B cell (primary cell): Measurements from ENCODE around the gene RGS7. TPM values are rescaled to one million over a fixed set of nuclear protein-coding genes. Genes with fewer than 3 reads are reported as not detected.

ENCODE experiments used
- ATAC-seq: fragments of 200-7000 bp; cut with Tn5 transposase; one replicate; pipeline ENCODE4 v1.10.0; 2021; ENCODE audit warnings: low read depth, mild to moderate bottlenecking, moderate number of reproducible peaks, moderate library complexity
- CTCF ChIA-PET: fragments of 350-600 bp; sonication (Branson Sonifier 250); formaldehyde crosslinking; loops from one replicate; lab custom pipeline; 2021; ENCODE audit warnings: antibody characterized with exemption, inconsistent platforms; lab: Charles Lee
- POLR2A ChIA-PET: fragments of 350-600 bp; sonication (Branson Sonifier 250); formaldehyde crosslinking; loops from one replicate; lab custom pipeline; 2021; ENCODE audit warnings: antibody characterized with exemption; lab: Charles Lee
- DNase-seq: peaks from one replicate; pipeline ENCODE4 v3.0.0; 2013
- H2AFZ ChIP-seq: 2 replicates; pipeline ENCODE4 v1.6.1; 2012; ENCODE audit warnings: mild to moderate bottlenecking, low read depth, low read length; ENCODE audit not compliant: insufficient read depth, poor library complexity, severe bottlenecking
- H3K27ac ChIP-seq, 2 donors: 1 replicate in 1 of 2; 2 replicates in 1 of 2; pipeline ENCODE4 v1.5.1; 2012 to 2013; ENCODE audit warnings: low read length in 2 of 2, mild to moderate bottlenecking in 2 of 2, moderate library complexity in 1 of 2
- H3K27me3 ChIP-seq, 4 experiments: fragments of 200-600 bp in 1 of 4; sonication (generic) in 1 of 4; replicated peaks in 1 of 4; 1 replicate in 2 of 4; 2 replicates in 2 of 4; pipeline versions ENCODE4 v1.6.1 to v1.7.0; 2013 to 2016; ENCODE audit warnings: low read length in 3 of 4, mild to moderate bottlenecking in 2 of 4, mixed read lengths in 1 of 4, moderate library complexity in 1 of 4; ENCODE audit not compliant: insufficient read depth in 4 of 4, control insufficient read depth in 3 of 4; ENCODE audit errors: control extremely low read depth in 1 of 4
- H3K36me3 ChIP-seq, 2 experiments: replicated peaks in 1 of 2; 1 replicate in 1 of 2; 2 replicates in 1 of 2; pipeline versions ENCODE4 v1.6.1 to v1.7.1; 2013; ENCODE audit warnings: low read length in 1 of 2; ENCODE audit not compliant: insufficient read depth in 2 of 2, control insufficient read depth in 1 of 2; ENCODE audit errors: control extremely low read depth in 1 of 2, extremely low read depth in 1 of 2
- H3K4me1 ChIP-seq, 2 donors: fragments of 200-600 bp in 1 of 2; sonication (generic) in 1 of 2; 1 replicate in 1 of 2; 2 replicates in 1 of 2; pipeline versions ENCODE4 v1.5.1 to v1.6.1; 2013 to 2017; ENCODE audit warnings: low read length in 2 of 2; ENCODE audit not compliant: control insufficient read depth in 2 of 2, insufficient read depth in 2 of 2
- H3K4me2 ChIP-seq: replicated peaks from 2 replicates; pipeline ENCODE3; 2012; ENCODE audit warnings: mild to moderate bottlenecking, low read depth, low read length; ENCODE audit not compliant: poor library complexity, severe bottlenecking
- H3K4me3 ChIP-seq, 5 experiments: fragments of 200-600 bp in 1 of 5; sonication (generic) in 1 of 5; 1 replicate in 3 of 5; 2 replicates in 2 of 5; pipeline versions ENCODE4 v1.5.1 to v1.7.0; 2011 to 2016; ENCODE audit warnings: low read length in 4 of 5, mild to moderate bottlenecking in 4 of 5, low read depth in 2 of 5, control low read depth in 1 of 5, moderate library complexity in 1 of 5; ENCODE audit not compliant: insufficient read depth in 1 of 5; ENCODE audit errors: control extremely low read depth in 1 of 5, extremely low read depth in 1 of 5
- H3K79me2 ChIP-seq: fragments of 200-600 bp; sonication (generic); one replicate; pipeline ENCODE4 v1.6.0; 2016; ENCODE audit warnings: low read length; ENCODE audit not compliant: control insufficient read depth, insufficient read depth
- H3K9ac ChIP-seq: fragments of 200-600 bp; sonication (generic); 2 replicates; pipeline ENCODE4 v1.6.1; 2017; ENCODE audit warnings: mild to moderate bottlenecking, low read length, moderate library complexity
- H3K9me3 ChIP-seq, 3 donors: one replicate each; pipeline versions ENCODE4 v1.6.1 to v1.7.1; 2013; ENCODE audit warnings: low read length in 2 of 3; ENCODE audit not compliant: control insufficient read depth in 2 of 3, insufficient read depth in 1 of 3; ENCODE audit errors: control extremely low read depth in 1 of 3
- H4K20me1 ChIP-seq: 2 replicates; pipeline ENCODE4 v1.6.0; 2012; ENCODE audit warnings: mild to moderate bottlenecking, low read length; ENCODE audit not compliant: insufficient read depth, control insufficient read depth, poor library complexity, severe bottlenecking
- H3K27ac Mint-ChIP-seq: one replicate; pipeline ENCODE4 v1.8.0; 2021; ENCODE audit warnings: mixed read lengths
- H3K27me3 Mint-ChIP-seq: one replicate; pipeline ENCODE4 v1.8.0; 2021; ENCODE audit warnings: mixed read lengths
- H3K4me1 Mint-ChIP-seq: one replicate; pipeline ENCODE4 v1.8.0; 2021; ENCODE audit warnings: mixed read lengths
- H3K4me3 Mint-ChIP-seq: one replicate; pipeline ENCODE4 v1.8.0; 2021; ENCODE audit warnings: mixed read lengths
- H3K9me3 Mint-ChIP-seq: one replicate; pipeline ENCODE4 v1.8.0; 2022; ENCODE audit warnings: mixed read lengths; ENCODE audit not compliant: insufficient read depth
- CTCF ChIP-seq: fragments of 200-600 bp; IDR thresholded peaks from one replicate; pipeline ENCODE4 v1.8.0; 2022; ENCODE audit warnings: antibody characterized with exemption, mild to moderate bottlenecking
- EZH2 ChIP-seq: IDR thresholded peaks from 2 replicates; pipeline ENCODE4 v1.6.1; 2012; ENCODE audit warnings: borderline replicate concordance, low read depth, mild to moderate bottlenecking, moderate library complexity, low read length; ENCODE audit not compliant: insufficient read depth, poor library complexity, severe bottlenecking
- WGBS: methylation state at CpG from one replicate; pipeline ENCODE4 v1.1.5; 2013; ENCODE audit warnings: missing lambda C conversion rate; ENCODE audit not compliant: insufficient coverage; 5-methylcytosine and 5-hydroxymethylcytosine counted together
- intact Hi-C: fragments of 100-400 bp; cut with micrococcal nuclease; formaldehyde crosslinking; loops from one replicate; pipeline ENCODE4 v1.10.0; 2022
- polyA plus RNA-seq: library from polyadenylated mRNA; depleted of rRNA; stranded (reverse); fragments of >200 nt; gene quantifications from 2 replicates; pipeline ENCODE4 v1.2.3, GENCODE V29; 2012
- total RNA-seq, 2 donors: library from RNA; stranded (reverse); fragments of 120-200 nt in 1 of 2; gene quantifications; 1 replicate in 1 of 2; 2 replicates in 1 of 2; pipeline versions ENCODE4 v1.2.3 to v1.2.4, GENCODE V29; 2013 to 2022

The RGS7 gene
- total and polyA plus RNA-seq, 2 donors (not counting 1 experiment from before 2014, with no cell fraction given): 0.15 to 1.8 TPM

GRCh38 chr1:241138248-241138647 lies 218.8 kb downstream of the RGS7 start:
- H3K27ac ChIP-seq: no peak overlapping the region
- H3K4me3 Mint-ChIP-seq: no peak overlapping the region
- 94% methylated on average over 2 of the region's 4 CpGs for WGBS
- H3K36me3 ChIP-seq: no peaks in the 10 kb centered on the region
- no peak overlapping the region for H3K9ac ChIP-seq
- ChIA-PET POLR2A (no interaction called here), CTCF (no interaction called here)
- no peak overlapping the region for H3K4me3 ChIP-seq
- H2AFZ ChIP-seq: no peak overlapping the region
- H3K27ac Mint-ChIP-seq: no peak overlapping the region
- no peaks in the 10 kb centered on the region for H3K4me1 ChIP-seq
- H3K27me3 ChIP-seq: no peaks in the 10 kb centered on the region
- DNase-seq: no peak
- no peak overlapping the region for H3K4me2 ChIP-seq
- no peaks in the 10 kb centered on the region for H3K27me3 Mint-ChIP-seq
- no peak for TF ChIP-seq EZH2
- TF ChIP-seq CTCF: no peak
- no peaks in the 10 kb centered on the region for H4K20me1 ChIP-seq
- no peaks in the 10 kb centered on the region for H3K79me2 ChIP-seq
- H3K9me3 Mint-ChIP-seq: no peaks in the 10 kb centered on the region
- peaks cover 0 to 9% (median 0%) of the 10 kb centered on the region in 3 donors for H3K9me3 ChIP-seq
- H3K4me1 Mint-ChIP-seq: no peaks in the 10 kb centered on the region
- no peak for ATAC-seq
- intact Hi-C loops: no loop called here

- TF ChIP-seq EZH2 (no peak), CTCF (no peak)
- Histone ChIP-seq H4K20me1 (no peaks in the 10 kb centered on the region), H3K27ac (no peak overlapping the region), H3K9me3 (peaks cover 0 to 9% (median 0%) of the 10 kb centered on the region in 3 donors), H3K27me3 (no peaks in the 10 kb centered on the region), H3K79me2 (no peaks in the 10 kb centered on the region), H2AFZ (no peak overlapping the region), H3K4me2 (no peak overlapping the region), H3K9ac (no peak overlapping the region), H3K36me3 (no peaks in the 10 kb centered on the region), H3K4me3 (no peak overlapping the region), H3K4me1 (no peaks in the 10 kb centered on the region)
- WGBS: 84% methylated on average over 2 of the region's 6 CpGs
- DNase-seq (no peak), ATAC-seq (no peak)
- H3K27me3 Mint-ChIP-seq: no peaks in the 10 kb centered on the region
- H3K9me3 Mint-ChIP-seq: no peaks in the 10 kb centered on the region
- no peak overlapping the region for H3K27ac Mint-ChIP-seq
- POLR2A ChIA-PET: no interaction called here
- H3K4me3 Mint-ChIP-seq: no peak overlapping the region
- intact Hi-C loops: no loop called here
- no peaks in the 10 kb centered on the region for H3K4me1 Mint-ChIP-seq
- CTCF ChIA-PET: no interaction called here
These were observed 220.6 kb downstream of the RGS7 start for GRCh38 chr1:241136389-241136788.
